CD8-positive, alpha-beta memory T cell (primary cell): ENCODE measurements around the gene MALRD1. TPM values are rescaled to one million over a fixed set of nuclear protein-coding genes. Genes with fewer than 3 reads are reported as not detected.

ENCODE experiments used
- CTCF ChIA-PET: fragments of 350-600 bp; sonication (Branson Sonifier 250); formaldehyde crosslinking; loops from one replicate; lab custom pipeline; 2021; ENCODE audit warnings: antibody characterized with exemption; lab: Charles Lee
- POLR2A ChIA-PET: fragments of 350-600 bp; sonication (Branson Sonifier 250); formaldehyde crosslinking; loops from one replicate; lab custom pipeline; 2021; ENCODE audit warnings: antibody characterized with exemption; lab: Charles Lee
- DNase-seq, 5 donors: peaks; one replicate each; pipeline versions ENCODE4 v3.0.0 to v3.0.0-alpha.2; 2020 to 2022; ENCODE audit warnings: mixed read lengths in 1 of 5
- H3K27ac ChIP-seq: one replicate; pipeline ENCODE4 v1.7.0; 2013; ENCODE audit warnings: low read depth, mild to moderate bottlenecking, low read length, moderate library complexity
- H3K27me3 ChIP-seq: 2 replicates; pipeline ENCODE4 v1.7.0; 2013; ENCODE audit warnings: low read length, mild to moderate bottlenecking; ENCODE audit not compliant: insufficient read depth, poor library complexity, severe bottlenecking
- H3K36me3 ChIP-seq: 2 replicates; pipeline ENCODE4 v1.7.0; 2013; ENCODE audit warnings: mild to moderate bottlenecking, low read length, moderate library complexity; ENCODE audit not compliant: insufficient read depth
- H3K4me1 ChIP-seq: 2 replicates; pipeline ENCODE4 v1.7.0; 2013; ENCODE audit warnings: mild to moderate bottlenecking, low read length, moderate library complexity; ENCODE audit not compliant: insufficient read depth
- H3K4me3 ChIP-seq: 2 replicates; pipeline ENCODE4 v1.7.0; 2013; ENCODE audit warnings: mild to moderate bottlenecking, low read length
- H3K9me3 ChIP-seq: 2 replicates; pipeline ENCODE4 v1.7.0; 2013; ENCODE audit warnings: mild to moderate bottlenecking, low read length
- H3K27ac Mint-ChIP-seq, 8 donors: one replicate each; pipeline ENCODE4 v1.8.0; 2020 to 2021; ENCODE audit warnings: mixed read lengths in 8 of 8, mild to moderate bottlenecking in 6 of 8, inconsistent platforms in 3 of 8, moderate library complexity in 3 of 8
- H3K27me3 Mint-ChIP-seq, 2 donors: one replicate each; pipeline ENCODE4 v1.8.0; 2020 to 2021; ENCODE audit warnings: mixed read lengths in 2 of 2, mild to moderate bottlenecking in 1 of 2, moderate library complexity in 1 of 2
- H3K36me3 Mint-ChIP-seq, 3 donors: one replicate each; pipeline ENCODE4 v1.8.0; 2020 to 2021; ENCODE audit warnings: mixed read lengths in 3 of 3, inconsistent platforms in 1 of 3, mild to moderate bottlenecking in 1 of 3
- H3K4me1 Mint-ChIP-seq, 3 donors: one replicate each; pipeline ENCODE4 v1.8.0; 2020 to 2021; ENCODE audit warnings: mixed read lengths in 3 of 3, inconsistent platforms in 1 of 3, mild to moderate bottlenecking in 1 of 3
- H3K4me3 Mint-ChIP-seq, 7 donors: one replicate each; pipeline ENCODE4 v1.8.0; 2020 to 2021; ENCODE audit warnings: mixed read lengths in 7 of 7, mild to moderate bottlenecking in 6 of 7, moderate library complexity in 4 of 7, inconsistent platforms in 2 of 7
- H3K9me3 Mint-ChIP-seq, 5 donors: one replicate each; pipeline ENCODE4 v1.8.0; 2020 to 2022; ENCODE audit warnings: mixed read lengths in 5 of 5, mild to moderate bottlenecking in 3 of 5, moderate library complexity in 2 of 5, inconsistent platforms in 1 of 5
- polyA plus RNA-seq: library from polyadenylated mRNA; unstranded; fragments of 300-500 nt; fragmentation: Illumina TruSeq; gene quantifications from one replicate; pipeline ENCODE4 v1.2.3, GENCODE V29; 2021
- total RNA-seq, 2 experiments: library from RNA; stranded (reverse); gene quantifications; one replicate each; pipeline ENCODE4 v1.2.3, GENCODE V29; 2021

MALRD1 gene
- total and polyA plus RNA-seq, 3 experiments from 2014 or later: not detected

- Mint-ChIP-seq H3K36me3 (no peaks in the 10 kb centered on the region), H3K9me3 (peaks cover 0 to 10% (median 9%) of the 10 kb centered on the region in 5 donors), H3K27me3 (no peaks in the 10 kb centered on the region), H3K4me1 (no peaks in the 10 kb centered on the region), H3K27ac (no peak overlapping the region), H3K4me3 (no peak overlapping the region)
- ChIA-PET CTCF (no interaction called here), POLR2A (no interaction called here)
- Histone ChIP-seq H3K27me3 (no peaks in the 10 kb centered on the region), H3K4me3 (no peak overlapping the region), H3K4me1 (no peaks in the 10 kb centered on the region), H3K27ac (no peak overlapping the region), H3K9me3 (no peaks in the 10 kb centered on the region), H3K36me3 (no peaks in the 10 kb centered on the region)
- DNase-seq: no peak
Observed at GRCh38 chr10:19412531-19412930, 363.9 kb downstream of the MALRD1 start.

GRCh38 chr10:19416164-19416563 lies 367.6 kb downstream of the MALRD1 start:
- Histone ChIP-seq H3K27ac (no peak overlapping the region), H3K4me3 (no peak overlapping the region), H3K4me1 (no peaks in the 10 kb centered on the region), H3K27me3 (no peaks in the 10 kb centered on the region), H3K36me3 (no peaks in the 10 kb centered on the region), H3K9me3 (no peaks in the 10 kb centered on the region)
- Mint-ChIP-seq H3K4me3 (no peak overlapping the region), H3K36me3 (no peaks in the 10 kb centered on the region), H3K4me1 (no peaks in the 10 kb centered on the region), H3K9me3 (peaks cover 0 to 7% (median 4%) of the 10 kb centered on the region in 5 donors), H3K27me3 (no peaks in the 10 kb centered on the region), H3K27ac (no peak overlapping the region)
- ChIA-PET CTCF (no interaction called here), POLR2A (no interaction called here)
- DNase-seq: no peak

- H3K27me3 Mint-ChIP-seq: no peaks in the 10 kb centered on the region
- no peaks in the 10 kb centered on the region for H3K4me1 Mint-ChIP-seq
Observed at GRCh38 chr10:19417740-19418139, 369.1 kb downstream of the MALRD1 start.

GRCh38 chr10:19421674-19422073 lies 373.1 kb downstream of the MALRD1 start:
- Histone ChIP-seq H3K4me3 (no peak overlapping the region), H3K4me1 (no peaks in the 10 kb centered on the region), H3K9me3 (no peaks in the 10 kb centered on the region), H3K36me3 (no peaks in the 10 kb centered on the region), H3K27me3 (no peaks in the 10 kb centered on the region), H3K27ac (no peak overlapping the region)
- Mint-ChIP-seq H3K4me3 (no peak overlapping the region), H3K27ac (no peak overlapping the region), H3K36me3 (no peaks in the 10 kb centered on the region), H3K9me3 (peaks cover 0 to 8% (median 6%) of the 10 kb centered on the region in 5 donors), H3K27me3 (no peaks in the 10 kb centered on the region), H3K4me1 (no peaks in the 10 kb centered on the region)
- POLR2A ChIA-PET: no interaction called here
- CTCF ChIA-PET: no interaction called here
- no peak for DNase-seq

More at GRCh38 chr10:19417740-19418139, 369.1 kb downstream of the MALRD1 start:
- Mint-ChIP-seq H3K27ac (no peak overlapping the region), H3K9me3 (peaks cover 0 to 8% (median 4%) of the 10 kb centered on the region in 5 donors), H3K36me3 (no peaks in the 10 kb centered on the region), H3K4me3 (no peak overlapping the region)
- no peaks in the 10 kb centered on the region for H3K36me3 ChIP-seq
- no peak overlapping the region for H3K4me3 ChIP-seq
- CTCF ChIA-PET: no interaction called here
- DNase-seq: no peak
- POLR2A ChIA-PET: no interaction called here
- H3K4me1 ChIP-seq: no peaks in the 10 kb centered on the region
- H3K27ac ChIP-seq: no peak overlapping the region
- no peaks in the 10 kb centered on the region for H3K9me3 ChIP-seq
- no peaks in the 10 kb centered on the region for H3K27me3 ChIP-seq

- ChIA-PET POLR2A (no interaction called here), CTCF (no interaction called here)
- Mint-ChIP-seq H3K4me3 (no peak overlapping the region), H3K9me3 (peaks cover 0 to 12% (median 6%) of the 10 kb centered on the region in 5 donors), H3K27ac (no peak overlapping the region), H3K4me1 (no peaks in the 10 kb centered on the region), H3K36me3 (no peaks in the 10 kb centered on the region), H3K27me3 (no peaks in the 10 kb centered on the region)
- Histone ChIP-seq H3K27me3 (no peaks in the 10 kb centered on the region), H3K4me3 (no peak overlapping the region), H3K4me1 (no peaks in the 10 kb centered on the region), H3K9me3 (no peaks in the 10 kb centered on the region), H3K27ac (no peak overlapping the region), H3K36me3 (no peaks in the 10 kb centered on the region)
- no peak for DNase-seq
Observed at GRCh38 chr10:19426034-19426433, 377.4 kb downstream of the MALRD1 start.

- no peak for DNase-seq
- Mint-ChIP-seq H3K27ac (no peak overlapping the region), H3K27me3 (no peaks in the 10 kb centered on the region), H3K4me1 (no peaks in the 10 kb centered on the region), H3K9me3 (peaks cover 0 to 28% (median 6%) of the 10 kb centered on the region in 5 donors), H3K36me3 (no peaks in the 10 kb centered on the region), H3K4me3 (no peak overlapping the region)
- H3K9me3 ChIP-seq: no peaks in the 10 kb centered on the region
- no peaks in the 10 kb centered on the region for H3K4me1 ChIP-seq
- no peak overlapping the region for H3K27ac ChIP-seq
- ChIA-PET POLR2A (no interaction called here), CTCF (no interaction called here)
- H3K27me3 ChIP-seq: no peaks in the 10 kb centered on the region
- H3K36me3 ChIP-seq: no peaks in the 10 kb centered on the region
- H3K4me3 ChIP-seq: no peak overlapping the region
Observed at GRCh38 chr10:19431622-19432351, 383.2 kb downstream of the MALRD1 start.

DNA sequence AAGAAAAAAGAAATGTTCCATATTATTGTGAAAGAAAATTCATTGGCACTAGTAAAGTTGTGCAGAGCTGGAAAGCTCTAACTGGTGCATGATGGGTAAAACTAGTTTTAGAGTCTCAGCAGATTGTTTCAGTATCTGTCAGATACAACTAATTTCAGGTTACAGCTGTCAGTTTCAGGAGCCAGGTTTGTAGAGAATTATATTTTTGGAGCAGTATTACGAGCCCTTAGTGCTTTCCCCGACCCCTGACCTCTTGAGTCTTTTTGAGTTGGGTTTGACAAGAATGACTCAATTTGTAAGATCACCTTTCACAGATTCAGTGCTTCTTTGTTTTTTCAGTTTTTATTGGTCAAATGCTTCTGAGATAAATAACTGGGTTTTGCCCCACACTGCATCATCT lies 401.3 kb downstream of the MALRD1 start:
- CTCF ChIA-PET: no interaction called here

GRCh38 chr10:19451356-19451755 lies 402.8 kb downstream of the MALRD1 start:
- Histone ChIP-seq H3K9me3 (no peaks in the 10 kb centered on the region), H3K27ac (no peak overlapping the region), H3K4me1 (no peaks in the 10 kb centered on the region), H3K27me3 (no peaks in the 10 kb centered on the region), H3K4me3 (no peak overlapping the region), H3K36me3 (no peaks in the 10 kb centered on the region)
- H3K4me3 Mint-ChIP-seq: no peak overlapping the region
- no peaks in the 10 kb centered on the region for H3K27me3 Mint-ChIP-seq
- H3K36me3 Mint-ChIP-seq: no peaks in the 10 kb centered on the region
- ChIA-PET CTCF (no interaction called here), POLR2A (no interaction called here)
- H3K9me3 Mint-ChIP-seq: peaks cover 0 to 16% (median 2%) of the 10 kb centered on the region in 5 donors
- no peak overlapping the region for H3K27ac Mint-ChIP-seq
- H3K4me1 Mint-ChIP-seq: no peaks in the 10 kb centered on the region
- DNase-seq: no peak

More for the DNA sequence above, 401.3 kb downstream of the MALRD1 start:
- POLR2A ChIA-PET: no interaction called here
- H3K4me1 Mint-ChIP-seq: no peaks in the 10 kb centered on the region
- H3K36me3 Mint-ChIP-seq: no peaks in the 10 kb centered on the region
- no peaks in the 10 kb centered on the region for H3K27me3 Mint-ChIP-seq
- Histone ChIP-seq H3K27me3 (no peaks in the 10 kb centered on the region), H3K4me1 (no peaks in the 10 kb centered on the region), H3K27ac (no peak overlapping the region), H3K4me3 (no peak overlapping the region), H3K9me3 (no peaks in the 10 kb centered on the region), H3K36me3 (no peaks in the 10 kb centered on the region)
- no peak for DNase-seq
- no peak overlapping the region for H3K27ac Mint-ChIP-seq
- H3K4me3 Mint-ChIP-seq: no peak overlapping the region
- peaks cover 1 to 16% (median 5%) of the 10 kb centered on the region in 5 donors for H3K9me3 Mint-ChIP-seq
